GM18868 (cell line): ENCODE results near the gene CD37.
"Not testable (repeated sequence)": the region's sequence is repeated elsewhere in the genome, so short reads cannot be mapped to it uniquely, and the experiment has no call there.

Source experiments
- ATAC-seq: cut with Tn5 transposase; IDR thresholded peaks from one replicate; pipeline ENCODE4 v1.9.1; 2021; ENCODE audit warnings: mild to moderate bottlenecking, moderate library complexity; ENCODE audit not compliant: unreplicated experiment

Gene CD37

DNA sequence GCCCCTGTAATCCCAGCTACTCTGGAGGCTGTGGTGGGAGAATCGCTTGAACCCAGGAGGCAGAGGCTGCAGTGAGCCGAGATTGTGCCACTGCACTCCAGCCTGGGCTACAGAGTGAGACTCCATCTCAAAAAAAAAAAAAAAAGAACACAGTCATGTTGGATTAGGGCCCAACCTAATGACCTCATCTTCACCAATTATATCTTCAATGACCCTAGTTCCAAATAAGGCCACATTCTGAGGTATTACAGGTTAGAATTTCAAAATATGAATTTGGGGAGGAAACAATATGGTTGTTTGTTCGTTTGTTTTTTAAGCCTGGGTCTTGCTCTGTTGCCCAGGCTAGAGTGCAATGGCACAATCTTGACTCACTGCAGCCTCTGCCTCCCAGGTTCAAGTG, 38.0 kb downstream of the CD37 start:
- not testable (repeated sequence) for ATAC-seq

DNA sequence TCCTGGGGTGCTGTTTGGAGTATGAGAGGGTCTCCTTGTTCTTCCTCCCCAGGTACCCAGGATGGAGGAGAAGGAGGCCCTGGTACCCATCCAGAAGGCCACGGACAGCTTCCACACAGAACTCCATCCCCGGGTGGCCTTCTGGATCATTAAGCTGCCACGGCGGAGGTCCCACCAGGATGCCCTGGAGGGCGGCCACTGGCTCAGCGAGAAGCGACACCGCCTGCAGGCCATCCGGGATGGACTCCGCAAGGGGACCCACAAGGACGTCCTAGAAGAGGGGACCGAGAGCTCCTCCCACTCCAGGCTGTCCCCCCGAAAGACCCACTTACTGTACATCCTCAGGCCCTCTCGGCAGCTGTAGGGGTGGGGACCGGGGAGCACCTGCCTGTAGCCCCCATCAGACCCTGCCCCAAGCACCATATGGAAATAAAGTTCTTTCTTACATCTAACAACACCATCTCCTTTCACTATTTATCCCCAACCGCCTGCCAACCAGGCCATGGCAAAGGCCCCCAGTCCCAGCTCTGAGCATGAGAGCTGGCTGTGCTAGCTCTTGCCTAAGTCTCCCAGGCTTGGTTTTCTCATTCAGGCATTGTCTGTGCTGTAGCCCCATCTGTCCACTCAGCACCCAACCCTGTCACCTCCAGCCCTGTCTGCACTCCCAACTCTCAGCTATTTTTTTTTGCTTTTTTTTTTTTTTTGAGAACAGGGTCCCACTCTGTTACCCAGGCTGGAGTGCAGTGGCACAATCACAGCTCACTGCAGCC, 39.6 kb downstream of the CD37 start:
- no peak for ATAC-seq

DNA sequence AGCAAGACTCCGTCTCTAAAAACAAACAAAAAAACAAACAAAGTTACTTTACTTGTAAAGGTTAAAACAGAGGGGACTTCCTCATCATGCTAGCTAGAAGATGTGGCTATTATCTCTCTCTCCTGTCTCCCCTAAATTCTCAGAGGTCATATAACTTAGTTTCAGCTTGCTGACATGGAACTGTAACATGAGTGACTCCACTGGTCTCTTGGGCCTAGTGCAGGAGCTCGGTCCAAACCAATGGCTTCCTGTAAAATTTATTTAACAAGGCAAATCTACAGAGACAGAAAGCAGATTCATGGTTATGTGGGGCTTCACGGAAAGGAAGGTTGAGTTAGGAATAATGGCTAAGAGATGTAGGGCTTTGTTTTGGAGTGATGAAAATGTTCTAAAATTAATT, 43.3 kb downstream of the CD37 start:
- no peak for ATAC-seq

GRCh38 chr19:49380391-49380790, 45.2 kb downstream of the CD37 start:
- no peak for ATAC-seq

DNA sequence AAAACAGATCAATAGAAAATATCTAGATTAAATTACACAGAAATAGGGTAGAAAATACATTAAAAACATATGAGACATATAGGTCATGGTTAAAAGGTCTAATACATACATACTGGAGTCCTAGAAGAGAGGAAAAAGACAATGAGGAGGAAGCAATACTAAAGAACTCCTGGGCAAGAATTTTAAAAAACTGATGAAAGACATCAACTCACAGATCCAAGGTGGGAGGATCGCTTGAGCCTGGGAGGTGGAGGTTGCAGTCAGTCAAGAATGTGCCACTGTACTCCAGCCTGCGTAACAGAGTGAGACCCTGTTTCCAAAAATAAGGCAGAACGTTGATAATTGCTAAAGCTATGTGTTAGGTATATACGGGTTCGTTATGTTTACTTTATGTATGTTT, 47.4 kb downstream of the CD37 start:
- ATAC-seq, result no peak

GRCh38 chr19:49383599-49383998, 48.4 kb downstream of the CD37 start:
- ATAC-seq, result no peak

DNA sequence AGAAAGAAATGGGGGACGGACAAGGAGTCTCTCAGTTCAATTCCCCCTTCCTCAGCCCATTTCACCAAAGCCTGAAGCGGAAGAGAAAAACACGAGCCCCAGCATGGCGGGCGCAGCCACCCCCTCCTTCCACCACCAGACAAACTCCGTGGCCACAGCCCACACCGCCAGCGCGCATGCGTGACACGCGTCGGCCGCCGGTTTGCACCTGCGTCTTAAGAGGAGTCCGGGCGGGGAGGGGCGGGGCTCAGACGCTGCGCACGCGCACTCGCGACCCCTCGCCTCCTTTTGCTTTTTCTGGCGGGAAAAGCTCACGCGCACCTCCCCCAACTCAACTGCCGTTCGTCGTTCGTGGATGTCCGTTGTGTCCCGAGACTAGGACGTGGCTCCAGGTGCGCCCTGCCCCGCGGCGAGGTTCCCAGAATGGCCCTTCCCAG, 52.7 kb downstream of the CD37 start, which contains the start of gene KASH5:
Gene KASH5 (plus strand): TSS at position 314 of the 437 bp plus-strand sequence. CDS start 2,635 bp downstream, outside the sequence.
- ATAC-seq, result no peak

DNA sequence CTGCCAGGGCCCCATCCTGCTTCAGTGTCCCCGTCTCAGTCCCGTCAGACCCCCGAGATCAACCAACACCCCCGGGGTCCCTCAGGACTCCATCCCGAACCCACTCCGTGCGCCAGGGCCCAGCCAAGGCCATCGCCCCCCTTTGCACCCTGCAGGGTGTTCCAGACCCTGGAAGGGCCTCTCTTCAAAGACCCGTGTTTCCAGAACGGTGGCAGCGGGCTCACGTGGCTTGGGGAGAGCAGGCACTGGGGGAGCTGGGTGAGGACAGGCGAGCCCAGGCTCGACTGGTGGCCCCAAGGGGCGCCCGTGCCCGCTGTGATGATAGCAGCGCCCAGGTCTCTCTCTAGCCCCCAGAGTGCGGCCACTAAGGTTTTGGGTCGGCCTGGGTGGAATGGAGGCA, 54.2 kb downstream of the CD37 start:
- no peak for ATAC-seq
